Hindlimb muscle (tissue), 1 donor: Measurements from ENCODE around the gene FAM32A. TPM values are rescaled to one million over a fixed set of nuclear protein-coding genes. Genes with fewer than 3 reads are reported as not detected.

Experiments used
- DNase-seq: peaks from one replicate; pipeline ENCODE4 v3.0.0-alpha.2; 2013
- polyA plus RNA-seq: library from polyadenylated mRNA; unstranded; fragments of 120-200 nt; gene quantifications from one replicate; pipeline ENCODE4 v1.2.1, GENCODE V29; 2013; ENCODE audit not compliant: insufficient read length

Gene FAM32A
- polyA plus RNA-seq: 61.3 TPM

- peak; percentile 99 for DNase-seq
Observed at GRCh38 chr19:16185123-16185767, at the start of gene FAM32A. Gene FAM32A (plus strand): TSS chr19:16185410. CDS start chr19:16185443, 33 bp downstream.

GRCh38 chr19:16135430-16136127 lies 49.6 kb upstream of the FAM32A start:
- DNase-seq: no peak

DNA sequence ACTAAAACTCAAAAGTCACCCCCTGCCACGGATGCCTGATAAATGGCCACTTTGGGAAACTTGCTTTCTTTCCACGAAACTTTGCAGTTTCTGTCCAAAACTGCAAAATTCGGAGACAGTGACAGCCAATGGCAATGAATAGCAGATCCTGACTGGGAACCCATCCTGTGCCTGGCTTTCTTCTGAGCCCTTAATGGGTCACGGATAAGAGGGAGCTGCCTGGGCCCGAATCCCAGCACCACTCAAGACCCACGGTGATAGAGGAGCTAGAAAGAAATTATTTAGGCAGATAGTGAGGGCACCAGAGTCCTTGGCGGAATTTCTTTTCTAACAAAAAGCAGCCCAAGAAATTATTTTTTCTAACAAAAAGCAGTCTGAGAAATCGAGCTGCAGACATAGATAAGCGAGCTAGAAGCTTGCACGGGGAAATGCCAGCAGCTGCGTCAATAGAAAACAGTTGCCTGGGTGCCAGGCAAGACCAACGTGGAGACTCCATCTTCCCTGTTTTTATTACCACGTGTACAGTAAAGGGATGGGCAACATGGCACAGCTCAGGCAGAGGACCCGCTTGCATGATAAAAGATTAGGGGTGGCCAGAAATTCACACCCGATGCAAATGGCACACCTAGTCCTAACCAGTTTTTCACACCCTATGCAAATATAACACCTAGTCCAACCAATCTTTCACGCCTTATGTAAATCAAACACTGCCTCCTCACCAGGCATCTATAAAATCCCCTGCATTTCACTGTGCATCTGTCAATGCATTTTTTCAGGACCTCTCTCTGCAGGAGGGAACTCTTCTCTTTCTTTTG lies 48.8 kb upstream of the FAM32A start:
- DNase-seq: no peak

DNA sequence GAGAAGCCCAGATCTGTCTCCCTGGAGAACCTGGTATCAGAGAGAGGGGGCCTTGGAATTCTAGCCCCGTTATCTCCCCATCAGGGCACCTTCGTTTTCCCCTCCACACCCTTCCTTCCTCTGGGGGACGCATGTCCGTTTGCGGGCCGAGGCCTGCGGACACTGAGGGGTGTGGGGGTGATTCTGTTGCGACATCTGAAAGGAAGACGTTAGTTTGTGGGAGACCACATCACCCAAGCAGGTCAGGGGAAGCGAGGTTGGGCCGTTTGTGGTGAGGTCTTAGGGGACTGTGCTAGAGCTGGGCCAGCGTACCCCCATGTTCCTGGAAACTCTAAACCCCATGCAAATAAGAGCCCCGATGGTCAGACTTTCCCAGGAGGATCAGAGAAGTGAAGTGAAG lies 45.5 kb upstream of the FAM32A start:
- DNase-seq: no peak

- DNase-seq: no peak
Observed at GRCh38 chr19:16141043-16141442, 44.2 kb upstream of the FAM32A start.

DNA sequence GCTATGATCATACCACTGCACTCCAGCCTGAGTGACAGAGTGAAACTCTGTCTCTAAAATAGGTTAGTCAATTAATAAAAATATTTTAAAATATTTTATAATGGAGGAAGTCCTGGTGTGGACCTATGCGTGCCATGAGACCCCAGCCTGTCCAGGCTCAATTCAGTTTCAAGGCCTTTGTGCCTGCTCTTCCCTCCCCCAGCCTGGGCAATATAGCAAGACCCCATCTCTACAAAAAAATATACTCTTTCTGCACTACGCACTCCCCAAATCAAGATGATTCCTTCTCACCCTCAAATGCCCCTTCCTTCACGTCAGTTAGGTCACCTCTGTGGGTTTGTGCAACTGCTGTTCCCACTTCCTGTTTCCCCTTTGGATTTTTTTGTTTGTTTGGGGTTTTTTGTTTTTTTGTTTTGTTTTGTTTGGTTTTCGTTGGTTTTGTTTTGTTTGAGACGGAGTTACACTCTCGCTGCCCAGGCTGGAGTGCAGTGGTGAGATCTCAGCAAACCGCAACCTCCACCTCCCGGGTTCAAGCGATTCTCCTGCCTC lies 43.1 kb upstream of the FAM32A start:
- DNase-seq: no peak

DNA sequence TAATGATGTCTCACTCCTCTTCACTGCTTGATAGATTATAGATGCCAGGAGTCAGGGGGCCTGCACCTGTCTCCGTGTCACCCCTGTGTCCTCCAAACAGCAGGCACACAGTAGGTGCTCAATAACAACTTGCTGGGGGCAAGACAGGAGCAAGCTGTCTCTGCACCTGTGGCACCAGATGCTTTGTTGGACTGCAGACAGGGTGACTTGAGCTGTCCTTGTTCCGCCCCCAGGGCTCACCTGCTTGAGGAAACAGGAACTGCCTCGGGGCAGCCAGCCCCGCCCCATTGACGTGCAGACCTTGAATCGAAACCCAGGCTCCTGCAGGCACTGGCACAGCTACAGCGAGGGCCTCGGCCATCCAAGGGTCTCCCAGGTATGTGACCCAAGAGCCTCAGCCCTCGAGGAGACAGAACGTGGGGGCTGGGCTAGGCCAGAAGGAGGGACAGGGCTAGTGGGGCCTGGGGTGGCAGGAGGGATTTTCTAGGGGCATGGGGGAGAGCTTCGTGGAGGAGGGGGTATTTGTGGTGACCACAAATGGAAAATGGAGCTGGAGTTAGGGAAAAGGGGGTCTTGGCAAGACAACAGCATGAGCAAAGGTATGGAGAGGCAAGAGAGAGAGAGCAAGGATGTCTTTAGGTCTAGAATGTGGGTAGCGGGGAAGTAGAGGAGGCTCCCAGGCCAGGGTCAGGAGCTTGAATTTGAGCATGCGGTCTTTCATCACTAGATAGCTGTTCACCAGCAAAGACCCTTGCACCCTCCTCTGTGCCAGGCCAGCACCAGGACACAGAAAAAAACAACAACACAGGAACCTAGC lies 41.6 kb upstream of the FAM32A start, which contains the start of gene HSH2D:
TSS of gene HSH2D (plus strand) at position 287 of the 817 bp plus-strand sequence. CDS start 5,066 bp downstream, outside the sequence.
- no peak for DNase-seq

GRCh38 chr19:16144216-16144581 lies 41.0 kb upstream of the FAM32A start:
- no peak for DNase-seq

DNA sequence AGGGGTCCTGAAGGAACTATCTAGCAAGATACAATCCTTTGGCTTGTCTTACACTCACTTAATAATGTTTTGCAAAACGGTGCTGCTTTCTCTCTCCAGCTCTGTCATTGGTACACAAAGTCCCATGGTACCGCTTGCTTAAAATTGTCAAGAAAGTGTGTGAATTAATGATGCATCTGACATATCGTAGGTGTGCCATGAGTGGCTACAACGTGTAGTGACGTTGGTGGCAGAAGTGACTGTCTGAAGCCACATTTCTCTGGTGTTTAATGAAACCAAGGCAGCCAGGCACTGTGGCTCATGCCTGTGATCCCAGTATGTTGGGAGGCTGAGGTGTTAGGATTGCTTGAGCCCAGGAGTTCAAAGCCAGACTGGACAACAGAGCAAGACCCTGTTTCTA lies 39.1 kb upstream of the FAM32A start:
- DNase-seq: no peak

- DNase-seq: no peak
Observed at GRCh38 chr19:16148443-16149229, 36.6 kb upstream of the FAM32A start.

DNA sequence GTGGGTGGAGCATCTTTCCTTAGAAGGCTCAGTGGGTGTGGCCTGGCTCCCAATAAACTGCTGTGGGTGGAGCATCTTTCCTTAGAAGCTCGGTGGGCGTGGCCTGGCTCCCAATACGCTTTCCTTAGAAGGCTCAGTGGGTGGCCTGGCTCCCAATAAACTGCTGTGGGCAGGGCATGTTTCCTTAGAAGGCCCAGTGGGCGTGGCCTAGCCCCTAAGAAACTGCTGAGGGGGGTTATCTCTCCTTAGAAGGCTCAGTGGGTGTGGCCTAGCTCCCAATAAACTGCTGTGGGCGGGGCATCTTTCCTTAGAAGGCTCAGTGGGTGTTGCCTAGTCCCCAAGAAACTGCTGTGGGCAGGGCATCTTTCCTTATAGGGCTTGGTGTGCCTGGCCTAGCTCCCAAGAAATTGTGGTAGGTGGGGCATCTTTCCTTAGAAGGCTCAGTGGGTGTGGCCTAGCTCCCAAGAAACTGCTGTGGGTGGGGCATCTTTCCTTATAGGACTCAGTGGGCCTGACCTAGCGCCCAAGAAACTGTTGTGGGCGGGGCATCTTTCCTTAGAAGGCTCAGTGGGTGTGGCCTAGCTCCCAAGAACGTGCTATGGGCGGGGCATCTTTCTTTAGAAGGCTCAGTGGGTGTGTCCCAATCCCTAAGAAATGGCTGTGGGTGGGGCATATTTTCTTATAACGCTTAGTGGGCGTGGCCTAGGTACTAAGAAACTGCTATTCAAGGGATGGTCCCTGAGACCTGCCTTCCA lies 31.5 kb upstream of the FAM32A start:
- DNase-seq: no peak

DNA sequence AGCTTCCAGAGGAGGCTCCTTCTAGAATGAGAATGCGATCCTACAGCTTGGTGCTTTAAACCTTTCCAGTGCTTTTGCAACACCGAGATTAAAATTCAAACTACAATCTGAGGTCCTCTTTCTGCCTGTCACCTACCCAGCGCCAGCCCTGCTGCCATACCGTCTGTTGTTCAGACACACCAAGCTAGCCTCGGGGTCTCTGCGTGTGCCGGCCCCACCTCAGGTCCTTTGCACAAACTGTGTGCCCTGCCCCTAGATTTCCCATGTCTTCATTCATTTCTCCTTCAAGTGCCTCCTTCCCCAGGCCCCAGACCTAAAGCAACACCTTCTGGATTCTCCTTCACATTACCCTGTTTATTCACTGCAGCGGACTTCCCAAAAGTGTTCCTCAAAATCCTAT lies 30.7 kb upstream of the FAM32A start:
- DNase-seq: no peak

GRCh38 chr19:16155128-16155527 lies 30.1 kb upstream of the FAM32A start:
- no peak for DNase-seq

- DNase-seq: no peak
Observed at GRCh38 chr19:16156904-16157303, 28.3 kb upstream of the FAM32A start.

GRCh38 chr19:16157601-16158000 lies 27.6 kb upstream of the FAM32A start:
- no peak for DNase-seq

GRCh38 chr19:16159655-16160054 lies 25.6 kb upstream of the FAM32A start:
- no peak for DNase-seq

GRCh38 chr19:16160445-16160942 lies 24.7 kb upstream of the FAM32A start:
- no peak for DNase-seq

GRCh38 chr19:16160943-16161560 lies 24.2 kb upstream of the FAM32A start:
- no peak for DNase-seq

GRCh38 chr19:16161840-16162239 lies 23.4 kb upstream of the FAM32A start:
- DNase-seq: no peak
